Activated T-cell treated with anti-CD3 and anti-CD28 coated beads for 48 hours (primary cell): Measurements from ENCODE around the gene CD300A.
"Not testable (repeated sequence)": the region's sequence is repeated elsewhere in the genome, so short reads cannot be mapped to it uniquely, and the experiment has no call there.

Experiments
- DNase-seq: peaks from one replicate; pipeline ENCODE4 v3.0.0-alpha.2; 2020; ENCODE audit warnings: low read depth

CD300A gene

GRCh38 chr17:74518413-74518981, 52.1 kb downstream of the CD300A start:
- DNase-seq, result not testable (repeated sequence)

- DNase-seq, result no peak
These were observed 53.6 kb downstream of the CD300A start for GRCh38 chr17:74520016-74520434.

GRCh38 chr17:74520790-74521480, 54.5 kb downstream of the CD300A start:
- DNase-seq, result no peak

GRCh38 chr17:74521701-74522201, 55.3 kb downstream of the CD300A start:
- no peak for DNase-seq

- DNase-seq, result no peak
These were observed 56.1 kb downstream of the CD300A start for GRCh38 chr17:74522381-74523105.

GRCh38 chr17:74523308-74523707, 56.9 kb downstream of the CD300A start:
- no peak for DNase-seq

- no peak for DNase-seq
These were observed 58.4 kb downstream of the CD300A start for GRCh38 chr17:74524653-74525464.

GRCh38 chr17:74525465-74525725, 59.0 kb downstream of the CD300A start:
- no peak for DNase-seq

- no peak for DNase-seq
These were observed 59.4 kb downstream of the CD300A start for GRCh38 chr17:74525781-74526288.

- no peak for DNase-seq
These were observed 60.2 kb downstream of the CD300A start for GRCh38 chr17:74526681-74527080.

- no peak for DNase-seq
These were observed 60.6 kb downstream of the CD300A start for GRCh38 chr17:74527081-74527480.

- DNase-seq, result no peak
These were observed 61.3 kb downstream of the CD300A start for GRCh38 chr17:74527756-74528155.

GRCh38 chr17:74528491-74529199, 62.2 kb downstream of the CD300A start:
- DNase-seq, result no peak

GRCh38 chr17:74529243-74529642, 62.8 kb downstream of the CD300A start:
- no peak for DNase-seq

- no peak for DNase-seq
These were observed 64.4 kb downstream of the CD300A start for GRCh38 chr17:74530831-74531150.

GRCh38 chr17:74531231-74531761, 64.9 kb downstream of the CD300A start, which contains the start of gene CD300LB:
CD300LB (minus strand) TSS chr17:74531475; CDS start chr17:74531350, 125 bp downstream.
- no peak for DNase-seq

- DNase-seq, result no peak
These were observed 65.7 kb downstream of the CD300A start for GRCh38 chr17:74532115-74532514.
